RWPE2 (cell line): ENCODE data around the gene SNU13.
"Not testable (repeated sequence)": the region's sequence is repeated elsewhere in the genome, so short reads cannot be mapped to it uniquely, and the experiment has no call there.

Source experiments
- ATAC-seq: fragments of 200-7000 bp; cut with Tn5 transposase; 3 replicates; pipeline ENCODE4 v1.9.1; 2021; ENCODE audit warnings: low read depth
- DNase-seq: peaks from one replicate; pipeline ENCODE4 v3.0.0-alpha.2; 2020; ENCODE audit warnings: low spot score
- H3K27ac ChIP-seq: fragments of 450-650 bp; 2 replicates; pipeline ENCODE4 v1.5.1; 2017; ENCODE audit warnings: mild to moderate bottlenecking; ENCODE audit not compliant: poor library complexity, severe bottlenecking
- H3K27me3 ChIP-seq: fragments of 250-450 bp; sonication (Bioruptor Pico); 2 replicates; pipeline ENCODE4 v1.5.1; 2021; ENCODE audit warnings: mild to moderate bottlenecking, moderate library complexity; ENCODE audit not compliant: insufficient read depth, poor library complexity, severe bottlenecking
- H3K36me3 ChIP-seq: fragments of 250-450 bp; sonication (Bioruptor Pico); 2 replicates; pipeline ENCODE4 v1.5.1; 2020; ENCODE audit warnings: low read depth, mild to moderate bottlenecking, moderate library complexity
- H3K4me1 ChIP-seq: fragments of 250-450 bp; sonication (Bioruptor Pico); 2 replicates; pipeline ENCODE4 v1.5.1; 2021; ENCODE audit warnings: mild to moderate bottlenecking, moderate library complexity; ENCODE audit not compliant: insufficient read depth, poor library complexity, severe bottlenecking
- H3K4me3 ChIP-seq: fragments of 250-450 bp; sonication (Bioruptor Pico); 2 replicates; pipeline ENCODE4 v1.5.1; 2021; ENCODE audit warnings: mild to moderate bottlenecking, moderate library complexity; ENCODE audit not compliant: severe bottlenecking
- H3K9me3 ChIP-seq: fragments of 250-450 bp; sonication (Bioruptor Pico); 2 replicates; pipeline ENCODE4 v1.5.1; 2021; ENCODE audit warnings: mild to moderate bottlenecking, moderate library complexity; ENCODE audit not compliant: severe bottlenecking
- TF ChIP-seq, protein P1 (sequence below): fragments of 450-650 bp; IDR thresholded peaks from one replicate; pipeline ENCODE4 v1.5.1; 2017; ENCODE audit warnings: mild to moderate bottlenecking, moderate library complexity; ENCODE audit not compliant: poor library complexity, severe bottlenecking

Gene SNU13

DNA sequence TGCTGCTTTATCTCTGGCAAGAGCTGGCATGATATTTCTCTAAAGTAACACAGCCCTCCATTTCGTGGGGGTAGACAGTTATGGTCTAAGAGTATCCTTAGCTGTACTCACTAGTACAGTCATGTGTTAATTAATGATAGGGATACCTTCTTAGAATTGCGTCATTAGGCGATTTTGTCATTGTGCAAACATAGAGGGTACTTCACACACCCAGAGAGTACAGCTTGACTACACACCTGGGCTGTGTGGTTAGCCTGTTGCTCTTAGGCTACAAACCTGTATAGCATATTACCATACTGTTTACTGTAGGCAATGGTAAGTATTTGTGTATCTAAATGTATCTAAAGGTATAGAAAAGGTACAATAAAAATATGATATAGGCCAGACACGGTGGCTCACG, 50.5 kb downstream of the SNU13 start:
- H3K36me3 ChIP-seq, result peaks cover 97% of the 10 kb centered on the region
- TF ChIP-seq, protein P1, sequence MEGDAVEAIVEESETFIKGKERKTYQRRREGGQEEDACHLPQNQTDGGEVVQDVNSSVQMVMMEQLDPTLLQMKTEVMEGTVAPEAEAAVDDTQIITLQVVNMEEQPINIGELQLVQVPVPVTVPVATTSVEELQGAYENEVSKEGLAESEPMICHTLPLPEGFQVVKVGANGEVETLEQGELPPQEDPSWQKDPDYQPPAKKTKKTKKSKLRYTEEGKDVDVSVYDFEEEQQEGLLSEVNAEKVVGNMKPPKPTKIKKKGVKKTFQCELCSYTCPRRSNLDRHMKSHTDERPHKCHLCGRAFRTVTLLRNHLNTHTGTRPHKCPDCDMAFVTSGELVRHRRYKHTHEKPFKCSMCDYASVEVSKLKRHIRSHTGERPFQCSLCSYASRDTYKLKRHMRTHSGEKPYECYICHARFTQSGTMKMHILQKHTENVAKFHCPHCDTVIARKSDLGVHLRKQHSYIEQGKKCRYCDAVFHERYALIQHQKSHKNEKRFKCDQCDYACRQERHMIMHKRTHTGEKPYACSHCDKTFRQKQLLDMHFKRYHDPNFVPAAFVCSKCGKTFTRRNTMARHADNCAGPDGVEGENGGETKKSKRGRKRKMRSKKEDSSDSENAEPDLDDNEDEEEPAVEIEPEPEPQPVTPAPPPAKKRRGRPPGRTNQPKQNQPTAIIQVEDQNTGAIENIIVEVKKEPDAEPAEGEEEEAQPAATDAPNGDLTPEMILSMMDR, result no peak
- no peak overlapping the region for H3K4me3 ChIP-seq
- ATAC-seq (no peak), DNase-seq (no peak)
- no peaks in the 10 kb centered on the region for H3K9me3 ChIP-seq
- peaks cover 7% of the 10 kb centered on the region for H3K4me1 ChIP-seq
- no peaks in the 10 kb centered on the region for H3K27me3 ChIP-seq
- no peak overlapping the region for H3K27ac ChIP-seq

DNA sequence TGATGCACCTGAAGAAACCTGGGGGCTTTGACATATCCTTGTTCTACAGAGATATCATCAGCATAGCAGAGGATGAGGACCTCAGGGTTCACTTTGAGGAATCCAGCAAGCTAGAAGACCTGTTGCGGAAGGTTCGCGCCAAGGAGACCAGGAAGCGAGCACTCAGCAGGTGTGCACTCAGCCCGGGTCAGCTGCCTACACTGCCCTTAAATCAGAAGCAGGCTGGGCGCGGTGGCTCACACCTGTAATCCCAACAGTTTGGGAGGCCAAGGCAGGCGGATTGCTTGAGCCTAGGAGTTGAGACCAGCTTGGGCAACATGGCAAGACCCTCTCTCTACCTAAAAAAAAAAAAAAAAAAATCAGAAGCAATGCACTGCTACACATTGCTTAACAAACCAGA, 51.0 kb downstream of the SNU13 start:
- peaks cover 94% of the 10 kb centered on the region for H3K36me3 ChIP-seq
- not testable (repeated sequence) for H3K27me3 ChIP-seq, H3K9me3 ChIP-seq, H3K4me1 ChIP-seq, DNase-seq, H3K27ac ChIP-seq, ATAC-seq, H3K4me3 ChIP-seq

DNA sequence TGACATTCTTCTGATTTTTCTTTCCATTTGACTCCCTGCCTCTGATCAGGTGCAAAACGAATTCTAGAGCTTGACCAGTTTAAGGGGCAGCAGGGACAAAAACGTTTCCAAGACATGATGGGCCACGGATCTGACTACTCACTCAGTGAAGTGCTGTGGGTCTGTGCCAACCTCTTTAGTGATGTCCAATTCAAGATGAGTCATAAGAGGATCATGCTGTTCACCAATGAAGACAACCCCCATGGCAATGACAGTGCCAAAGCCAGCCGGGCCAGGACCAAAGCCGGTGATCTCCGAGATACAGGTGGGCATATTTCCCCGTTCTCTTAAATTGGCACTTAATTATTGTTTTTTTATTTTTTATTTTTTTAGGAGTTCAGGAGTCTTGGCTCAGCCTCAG, 52.2 kb downstream of the SNU13 start:
- DNase-seq (no peak), ATAC-seq (peak; percentile 60; the same call in 1 of the 3 replicates)
- no peak overlapping the region for H3K27ac ChIP-seq
- peaks cover 7% of the 10 kb centered on the region for H3K4me1 ChIP-seq
- no peak overlapping the region for H3K4me3 ChIP-seq
- H3K36me3 ChIP-seq, result peaks cover 91% of the 10 kb centered on the region
- TF ChIP-seq, protein P1, result no peak
- H3K9me3 ChIP-seq, result no peaks in the 10 kb centered on the region
- H3K27me3 ChIP-seq, result no peaks in the 10 kb centered on the region

DNA sequence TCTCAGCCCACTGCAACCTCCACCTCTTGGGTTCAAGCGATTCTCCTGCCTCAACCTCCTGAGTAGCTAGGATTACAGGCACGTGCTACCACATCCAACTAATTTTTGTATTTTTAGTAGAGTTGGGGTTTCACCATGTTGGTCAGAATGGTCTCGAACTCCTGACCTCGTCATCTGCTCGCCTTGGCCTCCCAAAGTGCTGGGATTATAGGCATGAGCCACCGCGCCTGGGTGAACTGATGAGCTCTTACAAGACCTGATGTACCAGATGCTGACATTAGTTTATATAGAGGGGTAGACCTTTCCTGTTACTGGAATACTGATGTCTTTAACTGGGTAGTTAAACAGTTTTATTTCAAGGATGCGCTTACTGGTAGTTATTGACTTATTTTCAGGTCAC, 54.1 kb downstream of the SNU13 start:
- ATAC-seq, H3K4me3 ChIP-seq, DNase-seq, H3K27ac ChIP-seq, H3K9me3 ChIP-seq, H3K27me3 ChIP-seq, H3K4me1 ChIP-seq: not testable (repeated sequence)
- peaks cover 81% of the 10 kb centered on the region for H3K36me3 ChIP-seq

DNA sequence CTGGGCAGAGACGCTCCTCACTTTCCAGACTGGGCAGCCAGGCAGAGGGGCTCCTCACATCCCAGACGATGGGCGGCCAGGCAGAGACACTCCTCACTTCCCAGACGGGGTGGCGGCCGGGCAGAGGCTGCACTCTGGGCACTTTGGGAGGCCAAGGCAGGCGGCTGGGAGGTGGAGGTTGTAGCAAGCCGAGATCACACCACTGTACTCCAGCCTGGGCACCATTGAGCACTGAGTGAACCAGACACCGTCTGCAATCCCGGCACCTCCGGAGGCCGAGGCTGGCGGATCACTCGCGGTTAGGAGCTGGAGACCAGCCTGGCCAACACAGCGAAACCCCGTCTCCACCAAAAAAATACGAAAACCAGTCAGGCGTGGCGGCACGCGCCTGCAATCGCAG, 57.1 kb downstream of the SNU13 start:
- not testable (repeated sequence) for DNase-seq, H3K4me3 ChIP-seq, H3K27me3 ChIP-seq, H3K9me3 ChIP-seq, ATAC-seq, H3K4me1 ChIP-seq, H3K27ac ChIP-seq
- H3K36me3 ChIP-seq, result peaks cover 84% of the 10 kb centered on the region

DNA sequence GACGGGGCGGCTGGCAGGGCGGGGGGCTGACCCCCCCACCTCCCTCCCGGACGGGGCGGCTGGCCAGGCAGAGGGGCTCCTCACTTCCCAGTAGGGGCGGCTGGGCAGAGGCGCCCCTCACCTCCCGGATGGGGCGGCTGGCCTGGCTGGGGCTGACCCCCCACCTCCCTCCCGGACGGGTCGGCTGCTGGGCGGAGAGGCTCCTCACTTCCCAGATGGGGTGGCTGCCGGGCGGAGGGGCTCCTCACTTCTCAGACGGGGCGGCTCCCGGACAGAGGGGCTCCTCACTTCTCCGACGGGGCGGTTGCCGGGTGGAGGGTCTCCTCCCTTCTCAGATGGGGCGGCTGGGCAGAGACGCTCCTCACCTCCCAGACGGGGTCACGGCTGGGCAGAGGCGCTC, 57.6 kb downstream of the SNU13 start:
- not testable (repeated sequence) for H3K4me1 ChIP-seq, H3K4me3 ChIP-seq, H3K27me3 ChIP-seq, H3K9me3 ChIP-seq, H3K27ac ChIP-seq, DNase-seq, ATAC-seq
- peaks cover 84% of the 10 kb centered on the region for H3K36me3 ChIP-seq

DNA sequence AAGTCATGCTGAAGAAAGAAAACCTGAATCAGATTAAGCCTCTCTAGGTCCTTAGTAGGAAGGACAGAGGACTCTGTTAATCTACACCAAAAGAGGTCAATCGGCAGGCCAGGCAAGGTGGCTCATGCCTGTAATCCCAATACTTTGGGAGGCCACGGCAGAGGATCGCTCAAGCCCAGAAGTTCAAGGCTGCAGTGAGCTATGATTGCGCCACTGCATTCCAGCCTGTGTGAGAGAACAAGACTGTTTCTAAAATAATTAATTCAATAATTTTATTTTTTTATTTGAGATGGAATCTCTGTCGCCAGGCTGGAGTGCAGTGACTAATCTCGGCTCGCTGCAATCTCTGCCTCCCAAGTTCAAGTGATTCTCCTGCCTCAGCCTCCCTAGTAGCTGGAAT, 63.1 kb downstream of the SNU13 start:
- Histone ChIP-seq H3K27me3 (no peaks in the 10 kb centered on the region), H3K4me1 (peaks cover 3% of the 10 kb centered on the region), H3K27ac (no peak overlapping the region), H3K36me3 (peaks cover 81% of the 10 kb centered on the region), H3K9me3 (no peaks in the 10 kb centered on the region), H3K4me3 (no peak overlapping the region)
- no peak for ATAC-seq
- TF ChIP-seq, protein P1, result no peak
- DNase-seq, result no peak
